GM23248 (cell line): ENCODE measurements around the gene PTPRK. TPM values are rescaled to one million over a fixed set of nuclear protein-coding genes. Genes with fewer than 3 reads are reported as not detected.

Source experiments
- DNase-seq: peaks from one replicate; pipeline ENCODE4 v3.0.0-alpha.2; 2015
- H2AFZ ChIP-seq: fragments of 200-600 bp; sonication (generic); 2 replicates; pipeline ENCODE4 v1.6.1; 2016; ENCODE audit warnings: antibody characterized with exemption
- H3F3A ChIP-seq: fragments of 200-600 bp; sonication (generic); 2 replicates; pipeline ENCODE4 v1.6.1; 2016; ENCODE audit warnings: mild to moderate bottlenecking, antibody characterized with exemption, mixed run types; ENCODE audit not compliant: insufficient read depth
- H3K27ac ChIP-seq: fragments of 200-600 bp; sonication (generic); 2 replicates; pipeline ENCODE4 v1.5.1; 2016; ENCODE audit warnings: mild to moderate bottlenecking
- H3K27me3 ChIP-seq: fragments of 200-600 bp; sonication (generic); replicated peaks from 2 replicates; pipeline ENCODE4 v1.6.1; 2016; ENCODE audit warnings: mild to moderate bottlenecking; ENCODE audit not compliant: insufficient read depth
- H3K36me3 ChIP-seq: fragments of 200-600 bp; sonication (generic); 2 replicates; pipeline ENCODE4 v1.6.1; 2016; ENCODE audit warnings: low read depth, mild to moderate bottlenecking
- H3K4me1 ChIP-seq: fragments of 200-600 bp; sonication (generic); 2 replicates; pipeline ENCODE4 v1.6.1; 2016; ENCODE audit warnings: mild to moderate bottlenecking; ENCODE audit not compliant: insufficient read depth
- H3K4me2 ChIP-seq: fragments of 200-600 bp; sonication (generic); one replicate; pipeline ENCODE4 v1.6.1; 2016; ENCODE audit warnings: mild to moderate bottlenecking; ENCODE audit not compliant: unreplicated experiment
- H3K4me3 ChIP-seq: fragments of 200-600 bp; sonication (generic); 2 replicates; pipeline ENCODE4 v1.5.1; 2016; ENCODE audit warnings: mild to moderate bottlenecking
- H3K79me2 ChIP-seq: fragments of 200-600 bp; sonication (generic); 2 replicates; pipeline ENCODE4 v1.6.1; 2016; ENCODE audit warnings: mild to moderate bottlenecking; ENCODE audit not compliant: insufficient read depth
- H3K9ac ChIP-seq: fragments of 200-600 bp; sonication (generic); 2 replicates; pipeline ENCODE4 v1.6.1; 2016; ENCODE audit warnings: mild to moderate bottlenecking
- H3K9me2 ChIP-seq: fragments of 200-600 bp; sonication (generic); 2 replicates; pipeline ENCODE4 v1.6.1; 2016; ENCODE audit warnings: mixed run types, mild to moderate bottlenecking, moderate library complexity; ENCODE audit not compliant: insufficient read depth
- H3K9me3 ChIP-seq: fragments of 200-600 bp; sonication (generic); one replicate; pipeline ENCODE4 v1.6.1; 2017; ENCODE audit warnings: low read depth
- H4K20me1 ChIP-seq: fragments of 200-600 bp; sonication (generic); 2 replicates; pipeline ENCODE4 v1.6.0; 2016; ENCODE audit not compliant: insufficient read depth
- EZH2 ChIP-seq: fragments of 200-600 bp; sonication (generic); IDR thresholded peaks from 2 replicates; pipeline ENCODE4 v1.6.1; 2018; ENCODE audit warnings: antibody characterized with exemption, mild to moderate bottlenecking; ENCODE audit not compliant: insufficient read depth, poor library complexity, severe bottlenecking
- EZH2phosphoT487 ChIP-seq: fragments of 200-600 bp; sonication (generic); IDR thresholded peaks from 2 replicates; pipeline ENCODE4 v1.6.1; 2018; ENCODE audit warnings: antibody characterized with exemption, moderate library complexity, mild to moderate bottlenecking, low read depth; ENCODE audit not compliant: insufficient read depth
- WGBS, 2 experiments: methylation state at CpG; one replicate each; pipeline ENCODE4 v1.1.6; 2015 to 2017; ENCODE audit warnings: low lambda C conversion rate in 2 of 2, low coverage in 1 of 2; ENCODE audit errors: missing lambda C conversion rate in 2 of 2; 5-methylcytosine and 5-hydroxymethylcytosine counted together
- in situ Hi-C: fragments of 300-500 bp; cut with MboI; formaldehyde crosslinking; loops from 2 replicates; pipeline ENCODE4 v1.15.0; 2020
- polyA plus RNA-seq: library from polyadenylated mRNA; unstranded; fragments of >200 nt; fragmentation: Nextera tagmentation; extraction: Ambion mirVana; gene quantifications from 2 replicates; pipeline ENCODE4 v1.2.1, GENCODE V29; 2016
- total RNA-seq: library from RNA; depleted of rRNA; stranded (reverse); fragments of >200 nt; shearing (Covaris generic); gene quantifications from 2 replicates; pipeline ENCODE4 v1.2.3, GENCODE V29; 2014

PTPRK gene
- total and polyA plus RNA-seq, 2 experiments from 2014 or later = 22.3 to 34.5 TPM

DNA sequence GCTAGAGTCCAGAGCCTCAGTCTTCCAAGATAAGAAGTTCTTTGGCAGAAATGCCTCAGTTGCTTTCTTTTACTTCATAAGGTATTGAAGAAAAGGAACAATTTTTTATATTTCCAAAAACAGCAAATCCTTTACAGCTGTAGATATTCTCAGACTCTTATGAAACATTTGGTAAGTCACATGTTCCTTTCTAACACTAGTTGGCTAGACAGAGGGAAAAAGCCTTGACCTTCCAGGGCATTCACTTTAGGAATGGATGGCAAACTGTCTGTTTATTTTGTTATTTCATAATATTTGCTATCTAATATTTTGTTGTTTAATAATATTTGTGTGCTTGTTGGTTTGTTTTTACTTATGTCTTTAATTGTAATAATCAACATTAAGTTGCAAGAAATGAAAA, 140.8 kb downstream of the PTPRK start:
- Histone ChIP-seq H2AFZ (no peak overlapping the region), H3K4me1 (no peaks in the 10 kb centered on the region), H3F3A (no peaks in the 10 kb centered on the region), H3K79me2 (no peaks in the 10 kb centered on the region), H4K20me1 (no peaks in the 10 kb centered on the region), H3K27ac (no peak overlapping the region), H3K4me2 (no peak overlapping the region), H3K9me2 (no peaks in the 10 kb centered on the region), H3K27me3 (no peaks in the 10 kb centered on the region), H3K4me3 (no peak overlapping the region), H3K9me3 (no peaks in the 10 kb centered on the region), H3K36me3 (no peaks in the 10 kb centered on the region), H3K9ac (no peak overlapping the region)
- TF ChIP-seq EZH2 (no peak), EZH2phosphoT487 (no peak)
- no peak for DNase-seq
- in situ Hi-C loops = no loop called here

DNA sequence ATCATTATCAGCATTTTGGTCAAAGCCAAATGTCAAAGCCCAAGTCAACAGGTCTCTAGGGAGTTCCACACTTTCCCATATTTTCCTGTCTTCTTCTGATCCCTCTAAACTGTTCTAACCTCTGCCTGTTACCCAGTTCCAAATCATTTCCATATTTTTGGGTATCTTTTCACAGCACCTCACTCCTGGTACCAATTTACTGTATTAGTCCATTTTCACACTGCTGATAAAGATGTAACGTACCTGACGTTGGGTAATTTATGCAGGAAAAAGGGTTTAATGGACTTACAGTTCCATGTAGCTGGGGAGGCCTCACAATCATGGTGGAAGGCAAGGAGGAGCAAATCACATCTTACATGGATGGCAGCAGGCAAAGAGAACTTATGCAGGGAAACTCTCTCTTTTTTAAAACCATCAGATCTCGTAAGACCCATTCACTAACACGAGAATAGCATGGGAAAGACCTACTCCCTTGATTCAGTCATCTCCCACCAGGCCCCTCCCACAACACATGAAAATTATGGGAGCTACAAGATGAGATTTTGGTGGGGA, 143.4 kb downstream of the PTPRK start:
- no peak for TF ChIP-seq EZH2phosphoT487
- TF ChIP-seq EZH2 = no peak
- in situ Hi-C loops = no loop called here
- Histone ChIP-seq H3F3A (no peaks in the 10 kb centered on the region), H3K9ac (no peak overlapping the region), H3K4me3 (no peak overlapping the region), H3K27ac (no peak overlapping the region), H3K4me2 (no peak overlapping the region), H3K9me3 (no peaks in the 10 kb centered on the region), H3K79me2 (no peaks in the 10 kb centered on the region), H3K36me3 (no peaks in the 10 kb centered on the region), H4K20me1 (no peaks in the 10 kb centered on the region), H3K9me2 (no peaks in the 10 kb centered on the region), H3K4me1 (no peaks in the 10 kb centered on the region), H3K27me3 (no peaks in the 10 kb centered on the region), H2AFZ (no peak overlapping the region)
- WGBS, 2 experiments = 96 to 99% methylated on average over 4 of the region's 4 CpGs
- DNase-seq = no peak

DNA sequence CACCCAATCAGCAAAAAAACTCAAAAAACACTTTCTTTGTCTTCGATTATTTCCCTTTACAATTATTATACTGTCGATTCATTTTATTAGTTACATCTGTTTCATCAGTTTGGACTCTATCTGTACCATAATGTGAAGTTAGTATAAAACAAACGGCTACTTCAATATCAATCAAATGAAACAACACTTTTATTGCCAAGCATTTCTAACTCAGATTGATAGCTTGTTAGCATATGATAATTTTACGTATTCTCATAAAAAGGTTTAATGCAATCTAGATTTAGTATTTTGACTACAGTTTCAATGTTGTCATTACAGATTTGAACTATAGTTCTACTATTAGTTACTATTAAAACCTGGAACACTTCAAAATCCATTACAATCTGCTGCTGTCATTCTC, 149.3 kb downstream of the PTPRK start:
- Histone ChIP-seq H3K4me3 (no peak overlapping the region), H3K27ac (no peak overlapping the region), H3K9ac (no peak overlapping the region), H3K9me2 (no peaks in the 10 kb centered on the region), H3K4me1 (peaks cover 17% of the 10 kb centered on the region), H3K4me2 (no peak overlapping the region), H2AFZ (no peak overlapping the region), H4K20me1 (0 out of 2 replicates have a peak, but pooled peaks cover 5% of the 10 kb centered on the region), H3F3A (peaks cover 10% of the 10 kb centered on the region; the same call in 1 of the 2 replicates), H3K79me2 (peaks cover 15% of the 10 kb centered on the region), H3K36me3 (no peaks in the 10 kb centered on the region), H3K9me3 (no peaks in the 10 kb centered on the region), H3K27me3 (no peaks in the 10 kb centered on the region)
- no peak for DNase-seq
- in situ Hi-C loops = no loop called here
- 87% methylated on average over 4 of the region's 4 CpGs for WGBS, 2 experiments
- TF ChIP-seq EZH2phosphoT487 (no peak), EZH2 (no peak)

DNA sequence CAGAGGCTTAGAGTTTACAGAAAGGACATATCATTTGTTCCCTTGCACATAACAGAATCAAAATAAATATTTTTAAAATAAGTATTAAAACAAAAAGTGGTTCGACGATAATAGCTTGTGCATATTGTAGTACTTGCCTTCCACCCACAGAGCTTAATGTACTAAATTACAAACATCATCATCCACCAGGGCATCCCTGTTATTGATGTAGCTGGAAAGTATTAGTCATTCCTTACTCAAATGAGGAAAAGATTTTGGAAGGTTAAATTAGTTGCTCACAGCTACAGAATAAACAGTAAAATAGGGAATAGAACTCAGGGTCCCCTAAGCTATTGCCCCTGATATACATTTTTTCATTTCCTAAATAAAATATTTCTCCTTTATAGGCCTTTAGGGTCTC, 150.3 kb downstream of the PTPRK start:
- in situ Hi-C loops = no loop called here

More for the DNA sequence above, 150.3 kb downstream of the PTPRK start:
- no peak overlapping the region for H2AFZ ChIP-seq
- H3K4me2 ChIP-seq = peak overlapping the region; percentile 41
- H3K9me3 ChIP-seq = no peaks in the 10 kb centered on the region
- H3K4me1 ChIP-seq = peaks cover 17% of the 10 kb centered on the region
- H3K79me2 ChIP-seq = peaks cover 15% of the 10 kb centered on the region
- 4 to 5% methylated on average over 2 of the region's 2 CpGs for WGBS, 2 experiments
- no peaks in the 10 kb centered on the region for H3K9me2 ChIP-seq
- peak overlapping the region; percentile 57 for H3K27ac ChIP-seq
- H3K36me3 ChIP-seq = no peaks in the 10 kb centered on the region
- 0 out of 2 replicates have a peak, but pooled peaks cover 5% of the 10 kb centered on the region for H4K20me1 ChIP-seq
- H3F3A ChIP-seq = peaks cover 10% of the 10 kb centered on the region; the same call in 1 of the 2 replicates
- no peak for TF ChIP-seq EZH2
- TF ChIP-seq EZH2phosphoT487 = no peak
- H3K4me3 ChIP-seq = no peak overlapping the region
- no peak overlapping the region for H3K9ac ChIP-seq
- DNase-seq = peak; percentile 88
- H3K27me3 ChIP-seq = no peaks in the 10 kb centered on the region
